Hepatocyte (in vitro differentiated cells): ENCODE results near the gene KLF2. TPM values are rescaled to one million over a fixed set of nuclear protein-coding genes. Genes with fewer than 3 reads are reported as not detected.

Experiments
- DNase-seq: peaks from one replicate; pipeline ENCODE4 v3.0.0-alpha.2; 2016; ENCODE audit warnings: low spot score
- H2AFZ ChIP-seq: fragments of 200-600 bp; sonication (generic); 2 replicates; pipeline ENCODE4 v1.6.0; 2016; ENCODE audit warnings: antibody characterized with exemption, mild to moderate bottlenecking
- H3K27ac ChIP-seq: fragments of 200-600 bp; sonication (generic); 2 replicates; pipeline ENCODE4 v1.5.1; 2016; ENCODE audit warnings: mild to moderate bottlenecking
- H3K27me3 ChIP-seq: fragments of 200-600 bp; sonication (generic); 2 replicates; pipeline ENCODE4 v1.6.1; 2016
- H3K36me3 ChIP-seq: fragments of 200-600 bp; sonication (generic); replicated peaks from 2 replicates; pipeline ENCODE4 v1.5.1; 2016; ENCODE audit warnings: low read depth; ENCODE audit not compliant: insufficient read depth
- H3K4me1 ChIP-seq: fragments of 200-600 bp; sonication (generic); 2 replicates; pipeline ENCODE4 v1.5.1; 2016; ENCODE audit warnings: mild to moderate bottlenecking, moderate library complexity; ENCODE audit not compliant: insufficient read depth
- H3K4me2 ChIP-seq: fragments of 200-600 bp; sonication (generic); 2 replicates; pipeline ENCODE4 v1.6.0; 2016
- H3K4me3 ChIP-seq: fragments of 200-600 bp; sonication (generic); 2 replicates; pipeline ENCODE4 v1.5.1; 2016; ENCODE audit warnings: mild to moderate bottlenecking
- H3K79me2 ChIP-seq: fragments of 200-600 bp; sonication (generic); 2 replicates; pipeline ENCODE4 v1.6.0; 2017; ENCODE audit warnings: mild to moderate bottlenecking
- H3K9me2 ChIP-seq: fragments of 200-600 bp; sonication (generic); replicated peaks from 2 replicates; pipeline ENCODE4 v1.6.0; 2017; ENCODE audit warnings: mild to moderate bottlenecking; ENCODE audit not compliant: insufficient read depth
- H3K9me3 ChIP-seq: fragments of 200-600 bp; sonication (generic); 2 replicates; pipeline ENCODE4 v1.5.1; 2016; ENCODE audit warnings: low read depth, mild to moderate bottlenecking
- H4K20me1 ChIP-seq: fragments of 200-600 bp; sonication (generic); 2 replicates; pipeline ENCODE4 v1.6.0; 2016; ENCODE audit warnings: mild to moderate bottlenecking; ENCODE audit not compliant: insufficient read depth, poor library complexity, severe bottlenecking
- EZH2 ChIP-seq: fragments of 200-600 bp; sonication (generic); IDR thresholded peaks from 2 replicates; pipeline ENCODE4 v1.6.1; 2016; ENCODE audit warnings: antibody characterized with exemption, mild to moderate bottlenecking, borderline replicate concordance
- EZH2phosphoT487 ChIP-seq: fragments of 200-600 bp; sonication (generic); IDR thresholded peaks from one replicate; pipeline ENCODE4 v1.6.1; 2018; ENCODE audit warnings: antibody characterized with exemption, mild to moderate bottlenecking, low read depth, moderate library complexity; ENCODE audit not compliant: unreplicated experiment, severe bottlenecking
- WGBS: methylation state at CpG from one replicate; pipeline ENCODE4 v1.1.6; 2016; ENCODE audit warnings: low lambda C conversion rate; ENCODE audit errors: missing lambda C conversion rate; 5-methylcytosine and 5-hydroxymethylcytosine counted together
- polyA plus RNA-seq: library from polyadenylated mRNA; unstranded; fragments of >200 nt; fragmentation: Nextera tagmentation; extraction: Ambion mirVana; gene quantifications from 2 replicates; pipeline ENCODE4 v1.2.1, GENCODE V29; 2016
- total RNA-seq: library from RNA; depleted of rRNA; stranded (reverse); fragments of >200 nt; gene quantifications from 2 replicates; pipeline ENCODE4 v1.2.3, GENCODE V29; 2014
- TF ChIP-seq, protein P1 (sequence below): fragments of 200-600 bp; sonication (generic); IDR thresholded peaks from 2 replicates; pipeline ENCODE4 v1.5.1; 2016; ENCODE audit warnings: antibody characterized with exemption, mild to moderate bottlenecking; ENCODE audit not compliant: poor library complexity

The KLF2 gene
- total and polyA plus RNA-seq, 2 experiments from 2014 or later, result 4.5 to 27.7 TPM

DNA sequence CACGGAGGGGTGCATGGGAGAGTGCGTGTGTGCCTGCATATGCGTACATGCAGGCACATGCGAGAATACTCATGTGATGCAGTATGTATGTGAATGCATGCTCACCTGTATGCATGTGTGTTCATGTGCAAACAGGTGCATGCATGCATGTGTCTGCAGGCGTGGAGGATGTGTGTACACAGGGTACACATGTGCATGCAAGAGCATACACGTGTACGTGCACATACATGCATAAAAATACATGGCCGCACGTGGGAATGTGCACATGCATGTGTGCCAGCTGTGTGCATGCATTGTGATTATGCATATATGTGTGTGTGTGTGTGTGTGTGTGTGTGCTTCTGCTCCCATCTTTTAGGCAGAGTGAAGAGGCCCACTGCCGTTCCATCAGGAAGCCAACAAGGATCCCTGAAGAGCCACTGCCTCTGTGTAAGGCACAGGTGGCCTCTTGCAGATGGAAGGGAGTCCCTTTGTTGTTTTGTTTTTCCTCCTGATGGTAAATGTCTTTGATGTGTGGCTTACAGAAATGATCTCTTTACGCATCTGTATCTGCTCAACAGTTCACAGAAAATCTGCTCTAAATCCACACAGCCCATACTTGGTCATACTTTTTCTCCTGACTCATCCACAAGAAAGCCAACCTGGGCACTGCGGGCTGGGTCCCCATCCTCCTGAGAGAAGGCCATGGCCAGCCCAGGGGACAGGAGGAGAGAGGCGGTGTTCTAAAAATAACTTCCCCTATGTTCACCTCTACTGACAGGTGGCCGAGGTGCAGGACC is 50.7 kb downstream of the KLF2 start:
- Histone ChIP-seq H4K20me1 (no peaks in the 10 kb centered on the region), H3K9me3 (no peaks in the 10 kb centered on the region), H2AFZ (no peak overlapping the region), H3K27ac (no peak overlapping the region), H3K36me3 (no peaks in the 10 kb centered on the region), H3K4me2 (no peak overlapping the region), H3K9me2 (no peaks in the 10 kb centered on the region), H3K4me3 (no peak overlapping the region), H3K4me1 (no peaks in the 10 kb centered on the region), H3K79me2 (no peaks in the 10 kb centered on the region), H3K27me3 (no peaks in the 10 kb centered on the region)
- TF ChIP-seq, protein P1, sequence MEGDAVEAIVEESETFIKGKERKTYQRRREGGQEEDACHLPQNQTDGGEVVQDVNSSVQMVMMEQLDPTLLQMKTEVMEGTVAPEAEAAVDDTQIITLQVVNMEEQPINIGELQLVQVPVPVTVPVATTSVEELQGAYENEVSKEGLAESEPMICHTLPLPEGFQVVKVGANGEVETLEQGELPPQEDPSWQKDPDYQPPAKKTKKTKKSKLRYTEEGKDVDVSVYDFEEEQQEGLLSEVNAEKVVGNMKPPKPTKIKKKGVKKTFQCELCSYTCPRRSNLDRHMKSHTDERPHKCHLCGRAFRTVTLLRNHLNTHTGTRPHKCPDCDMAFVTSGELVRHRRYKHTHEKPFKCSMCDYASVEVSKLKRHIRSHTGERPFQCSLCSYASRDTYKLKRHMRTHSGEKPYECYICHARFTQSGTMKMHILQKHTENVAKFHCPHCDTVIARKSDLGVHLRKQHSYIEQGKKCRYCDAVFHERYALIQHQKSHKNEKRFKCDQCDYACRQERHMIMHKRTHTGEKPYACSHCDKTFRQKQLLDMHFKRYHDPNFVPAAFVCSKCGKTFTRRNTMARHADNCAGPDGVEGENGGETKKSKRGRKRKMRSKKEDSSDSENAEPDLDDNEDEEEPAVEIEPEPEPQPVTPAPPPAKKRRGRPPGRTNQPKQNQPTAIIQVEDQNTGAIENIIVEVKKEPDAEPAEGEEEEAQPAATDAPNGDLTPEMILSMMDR, result no peak
- TF ChIP-seq EZH2phosphoT487 (no peak), EZH2 (no peak)
- DNase-seq, result no peak
- WGBS, result 97% methylated on average over 14 of the region's 14 CpGs

DNA sequence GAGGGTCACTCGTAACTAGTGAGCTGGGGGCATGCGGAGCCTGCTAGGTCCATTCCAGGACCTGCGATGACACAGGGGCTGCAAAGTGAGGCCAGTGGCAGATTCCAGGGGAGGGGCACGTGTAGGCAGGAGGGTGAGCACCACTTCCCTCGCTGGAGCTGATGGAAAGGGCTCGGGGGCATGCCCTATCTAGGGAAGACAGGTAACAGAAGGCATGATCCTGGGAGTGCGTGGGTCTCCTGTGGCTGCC is 51.2 kb downstream of the KLF2 start:
- Histone ChIP-seq H3K9me2 (no peaks in the 10 kb centered on the region), H3K4me1 (no peaks in the 10 kb centered on the region), H3K27ac (no peak overlapping the region), H3K4me2 (no peak overlapping the region), H3K9me3 (no peaks in the 10 kb centered on the region), H2AFZ (no peak overlapping the region), H3K36me3 (no peaks in the 10 kb centered on the region), H3K27me3 (no peaks in the 10 kb centered on the region), H3K79me2 (no peaks in the 10 kb centered on the region), H4K20me1 (no peaks in the 10 kb centered on the region), H3K4me3 (no peak overlapping the region)
- WGBS, result 82% methylated on average over 7 of the region's 7 CpGs
- TF ChIP-seq, protein P1, result no peak
- TF ChIP-seq EZH2 (no peak), EZH2phosphoT487 (no peak)
- DNase-seq, result no peak

DNA sequence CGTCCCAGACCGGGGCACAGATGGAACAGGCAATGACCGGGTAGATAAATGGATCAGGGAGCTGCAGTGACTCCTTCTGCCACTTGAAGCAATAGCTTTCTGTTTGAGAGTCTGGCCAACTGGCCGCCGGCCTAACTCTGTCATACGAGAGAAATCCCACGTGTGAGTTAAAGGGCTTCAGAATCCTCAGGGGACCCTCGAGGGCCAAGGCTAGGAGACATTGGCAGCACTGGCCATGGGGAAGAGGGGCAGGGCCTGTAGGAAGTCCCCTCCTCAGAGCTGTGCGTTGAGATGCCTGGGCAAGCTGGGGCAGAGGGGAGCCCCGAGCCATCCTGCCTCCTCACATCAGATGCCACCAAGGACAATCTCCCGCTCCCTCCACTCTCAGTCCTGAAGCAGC is 51.6 kb downstream of the KLF2 start:
- TF ChIP-seq, protein P1, result no peak
- no peak for TF ChIP-seq EZH2phosphoT487
- no peak for TF ChIP-seq EZH2
- Histone ChIP-seq H4K20me1 (no peaks in the 10 kb centered on the region), H3K79me2 (peaks cover 3% of the 10 kb centered on the region), H3K4me3 (no peak overlapping the region), H3K4me2 (no peak overlapping the region), H3K4me1 (no peaks in the 10 kb centered on the region), H3K9me3 (no peaks in the 10 kb centered on the region), H3K27me3 (no peaks in the 10 kb centered on the region), H3K9me2 (no peaks in the 10 kb centered on the region), H2AFZ (no peak overlapping the region), H3K36me3 (no peaks in the 10 kb centered on the region), H3K27ac (no peak overlapping the region)
- DNase-seq, result no peak
- WGBS, result 94% methylated on average over 11 of the region's 11 CpGs
